Stimulated activated CD4-positive, alpha-beta T cell treated with anti-CD3 and anti-CD28 coated beads, TNF-alpha, amount 100 ng/mL, for 1 hour (primary cell): ENCODE data around the gene FYB2.

ENCODE experiments used
- DNase-seq, 3 donors: peaks; one replicate each; pipeline ENCODE4 v3.0.0-alpha.2; 2020; ENCODE audit warnings: low read depth in 3 of 3, low spot score in 1 of 3

The FYB2 gene, protein sequence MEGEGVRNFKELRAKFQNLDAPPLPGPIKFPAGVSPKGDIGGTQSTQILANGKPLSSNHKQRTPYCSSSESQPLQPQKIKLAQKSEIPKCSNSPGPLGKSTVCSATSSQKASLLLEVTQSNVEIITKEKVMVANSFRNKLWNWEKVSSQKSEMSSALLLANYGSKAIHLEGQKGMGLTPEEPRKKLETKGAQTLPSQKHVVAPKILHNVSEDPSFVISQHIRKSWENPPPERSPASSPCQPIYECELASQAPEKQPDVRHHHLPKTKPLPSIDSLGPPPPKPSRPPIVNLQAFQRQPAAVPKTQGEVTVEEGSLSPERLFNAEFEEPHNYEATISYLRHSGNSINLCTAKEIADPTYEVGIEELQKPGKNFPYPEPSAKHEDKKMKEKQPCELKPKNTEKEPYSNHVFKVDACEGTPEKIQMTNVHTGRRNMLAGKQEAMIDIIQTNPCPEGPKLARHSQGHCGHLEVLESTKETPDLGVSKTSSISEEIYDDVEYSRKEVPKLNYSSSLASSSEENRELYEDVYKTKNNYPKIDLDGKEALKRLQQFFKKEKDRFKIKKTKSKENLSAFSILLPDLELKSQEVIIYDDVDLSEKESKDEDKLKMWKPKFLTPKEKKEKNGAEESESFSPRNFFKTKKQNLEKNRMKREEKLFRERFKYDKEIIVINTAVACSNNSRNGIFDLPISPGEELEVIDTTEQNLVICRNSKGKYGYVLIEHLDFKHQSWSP

GRCh38 chr1:56819387-56819899, at the start of gene FYB2:
TSS of gene FYB2 (minus strand) at chr1:56819404. CDS start at chr1:56819290, 114 bp downstream.
- no peak for DNase-seq

DNA sequence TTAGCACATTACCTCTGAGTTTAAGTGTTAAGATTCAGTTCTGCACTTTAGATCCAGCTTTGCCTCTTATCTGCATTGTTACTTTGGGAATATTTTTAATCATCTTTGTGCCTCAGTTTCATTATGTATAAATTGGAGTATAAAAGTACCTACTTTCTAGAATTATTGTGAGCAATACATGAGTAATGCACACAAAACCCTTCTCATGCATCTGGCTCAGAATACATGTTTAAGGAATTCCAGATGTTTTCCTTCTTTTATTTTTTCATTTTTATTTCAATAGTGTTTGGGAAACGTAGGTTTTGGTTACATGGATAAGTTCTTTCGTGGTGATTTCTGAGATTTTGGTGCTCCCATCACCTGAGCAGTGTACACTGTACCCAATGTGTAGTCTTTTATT, 49.6 kb upstream of the FYB2 start:
- no peak for DNase-seq

DNA sequence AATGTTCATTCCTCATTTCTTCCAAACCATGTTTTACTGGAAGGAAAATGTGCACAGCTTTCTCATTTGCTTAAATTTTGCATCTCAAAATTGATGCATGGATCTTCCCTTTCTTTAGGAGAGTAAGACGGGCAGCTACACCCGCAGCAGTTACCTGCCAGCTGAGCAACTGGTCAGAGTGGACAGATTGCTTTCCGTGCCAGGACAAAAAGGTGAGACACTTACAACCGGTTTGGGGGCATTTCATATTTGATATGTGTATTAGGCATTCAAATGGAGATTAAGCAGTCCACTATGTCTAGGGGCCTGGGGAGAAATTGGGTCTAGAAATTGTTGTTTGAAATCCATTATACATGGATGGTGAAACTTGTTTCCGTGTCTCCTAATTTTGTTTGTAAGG, 48.3 kb upstream of the FYB2 start:
- no peak for DNase-seq

DNA sequence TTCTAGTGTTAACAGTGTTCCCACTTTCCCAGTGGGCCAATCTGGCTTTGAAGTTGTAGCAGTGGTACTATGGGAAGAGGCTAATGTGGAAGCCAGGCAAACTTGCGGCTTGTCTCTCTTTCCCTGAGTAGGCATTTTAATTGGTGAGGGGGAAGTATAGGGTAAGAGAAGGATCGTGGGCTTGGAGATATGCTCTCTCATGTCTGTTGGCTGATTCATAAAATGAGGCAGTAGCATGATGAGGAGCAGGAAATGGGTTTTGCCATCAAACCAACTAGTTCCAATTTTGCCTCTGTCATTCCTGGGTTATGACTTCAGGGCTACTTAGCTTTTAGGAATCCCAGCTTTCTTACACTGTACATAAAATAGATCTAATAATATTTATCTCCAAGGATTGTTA, 47.5 kb upstream of the FYB2 start:
- DNase-seq, result no peak

DNA sequence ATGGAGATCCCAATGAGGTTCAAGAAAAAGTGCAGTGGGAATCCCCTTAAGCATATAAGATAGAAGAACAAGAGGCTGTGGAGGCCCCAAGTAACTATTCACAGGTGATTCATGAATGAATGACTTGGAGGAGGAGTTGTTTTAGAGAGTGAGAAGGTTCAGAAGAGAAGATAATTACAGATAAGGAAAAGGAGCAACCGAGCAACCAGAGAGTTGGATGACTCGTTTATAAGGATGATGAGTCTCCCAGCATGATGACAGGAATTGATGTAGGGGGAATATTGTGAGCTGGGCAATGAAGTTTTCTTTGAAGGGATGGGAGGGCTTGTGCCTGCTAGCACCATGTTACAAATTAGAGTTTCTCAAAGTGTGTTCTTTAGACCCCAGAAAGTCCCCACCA, 45.2 kb upstream of the FYB2 start:
- no peak for DNase-seq

- no peak for DNase-seq
Measured at GRCh38 chr1:56863265-56863992, 44.2 kb upstream of the FYB2 start.

DNA sequence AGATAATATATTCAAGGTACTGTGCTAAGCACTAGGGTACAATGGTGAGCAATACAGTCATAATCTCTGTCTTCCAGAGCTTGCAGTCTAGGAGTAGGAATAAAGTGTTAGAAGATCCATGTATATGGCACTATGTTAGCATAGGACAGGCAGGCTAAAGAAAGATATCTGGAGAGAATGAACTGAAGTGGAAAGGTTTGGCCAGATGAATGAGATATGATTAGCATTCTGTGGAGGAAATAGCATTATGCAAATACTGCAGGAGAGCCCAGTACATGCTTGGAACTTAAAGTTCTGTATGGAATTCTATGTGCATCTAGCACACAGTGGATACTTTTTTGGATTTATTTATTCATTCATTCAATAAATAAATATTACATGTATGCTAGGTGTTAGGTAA, 40.1 kb upstream of the FYB2 start:
- DNase-seq, result no peak

DNA sequence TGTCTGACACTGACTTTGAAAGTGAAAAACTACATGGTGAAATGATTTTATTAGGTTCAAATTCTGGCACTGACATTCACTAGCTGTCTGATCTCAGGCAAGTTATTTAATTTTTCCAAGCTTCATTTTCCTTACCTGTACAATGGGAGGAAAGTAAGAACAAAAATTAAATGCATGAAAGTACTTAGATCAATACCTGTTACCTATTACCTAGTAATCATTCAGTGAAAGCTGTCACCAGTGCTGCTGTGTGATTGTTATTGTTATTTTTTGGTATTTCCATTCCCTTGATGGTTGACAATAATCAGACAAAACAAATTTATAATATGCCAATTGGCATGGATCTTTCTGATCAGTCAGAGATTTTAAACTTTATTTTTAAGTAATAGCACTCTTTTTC, 37.0 kb upstream of the FYB2 start:
- no peak for DNase-seq

DNA sequence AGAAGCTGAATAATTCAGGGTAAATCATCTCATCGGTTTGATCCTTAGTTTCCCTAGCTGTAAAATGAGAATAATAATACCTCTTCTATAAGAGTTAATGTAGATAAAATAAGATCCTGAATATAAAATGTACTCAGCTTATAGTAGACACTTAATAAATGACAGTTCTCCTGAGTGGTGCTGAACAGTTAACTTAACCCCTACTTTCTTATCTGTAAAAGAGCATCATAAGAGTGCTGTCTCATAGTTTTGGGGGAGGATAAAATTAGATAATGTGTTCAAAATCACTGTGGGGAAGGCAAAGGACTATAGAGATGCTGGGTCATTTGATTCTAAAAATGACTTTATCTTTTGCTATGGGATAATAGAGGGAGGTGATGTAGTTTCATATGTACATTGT, 36.0 kb upstream of the FYB2 start:
- no peak for DNase-seq

GRCh38 chr1:56854521-56855099, 35.4 kb upstream of the FYB2 start, which contains the start of gene C8A:
TSS of gene C8A (plus strand) at chr1:56854797. CDS start at chr1:56854902, 105 bp downstream.
- DNase-seq, result no peak

- DNase-seq, result no peak
Measured at GRCh38 chr1:56852476-56852875, 33.3 kb upstream of the FYB2 start.

GRCh38 chr1:56850922-56851321, 31.7 kb upstream of the FYB2 start:
- DNase-seq, result no peak

DNA sequence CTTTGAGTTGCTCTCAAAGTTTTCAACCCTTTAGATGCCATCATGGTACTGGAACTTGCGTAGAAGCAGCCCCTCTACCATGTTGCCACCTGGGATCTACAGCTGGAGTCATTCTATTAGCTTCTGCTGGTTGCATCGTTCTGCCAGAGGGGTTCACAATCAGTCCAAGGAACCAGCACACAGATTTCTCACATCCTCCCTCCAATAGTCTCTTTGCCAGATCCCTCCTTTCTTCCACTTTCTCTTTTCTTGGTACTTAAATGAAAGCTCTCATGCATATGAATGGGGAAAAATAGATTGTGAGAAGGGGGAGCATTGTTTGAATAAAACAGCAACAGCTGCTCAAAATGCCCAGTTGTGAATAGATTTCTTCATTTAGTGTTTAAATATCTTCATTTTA, 31.2 kb upstream of the FYB2 start:
- DNase-seq, result no peak

- no peak for DNase-seq
Measured at GRCh38 chr1:56849750-56850149, 30.5 kb upstream of the FYB2 start.

DNA sequence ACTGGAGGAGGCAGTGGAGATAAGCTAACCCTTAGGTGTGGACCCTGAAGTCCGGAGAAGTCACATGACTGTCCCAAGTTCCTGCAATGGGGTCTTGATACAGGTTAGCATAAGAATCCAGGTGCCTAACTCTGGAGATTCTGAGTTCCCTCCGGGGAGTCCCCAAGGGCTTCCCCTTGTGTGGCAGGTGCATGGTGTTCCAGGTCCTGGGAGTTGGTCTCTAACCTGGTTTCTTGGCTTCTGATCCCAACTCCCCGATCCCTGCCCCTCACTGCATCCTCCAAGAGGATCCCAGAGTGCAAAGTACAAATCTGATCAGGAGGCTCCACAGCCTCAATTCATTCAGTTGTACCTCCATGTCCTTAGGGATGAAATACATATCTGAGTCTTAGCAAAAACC, 26.1 kb upstream of the FYB2 start:
- DNase-seq, result no peak

GRCh38 chr1:56844545-56845136, 25.4 kb upstream of the FYB2 start:
- no peak for DNase-seq

DNA sequence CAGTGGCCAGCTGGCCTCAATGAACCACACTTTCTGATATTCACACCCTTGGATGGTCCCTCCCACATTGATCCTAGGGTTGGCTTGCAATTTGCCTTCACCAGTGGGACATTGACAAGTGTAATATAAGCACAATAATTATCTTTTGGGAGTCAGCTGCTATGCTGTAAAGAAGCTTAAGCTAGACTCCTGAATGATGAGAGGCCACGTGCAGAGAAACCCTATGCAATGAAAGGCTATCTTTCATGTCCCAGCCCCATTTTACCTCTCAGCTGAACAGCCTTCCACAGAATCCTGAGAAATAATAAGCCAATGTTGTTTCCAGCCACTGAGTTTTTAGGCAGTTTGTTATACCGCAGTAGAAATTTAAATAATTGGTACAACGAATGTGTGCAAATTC, 24.3 kb upstream of the FYB2 start:
- no peak for DNase-seq

- DNase-seq, result no peak
Measured at GRCh38 chr1:56838759-56839158, 19.6 kb upstream of the FYB2 start.

DNA sequence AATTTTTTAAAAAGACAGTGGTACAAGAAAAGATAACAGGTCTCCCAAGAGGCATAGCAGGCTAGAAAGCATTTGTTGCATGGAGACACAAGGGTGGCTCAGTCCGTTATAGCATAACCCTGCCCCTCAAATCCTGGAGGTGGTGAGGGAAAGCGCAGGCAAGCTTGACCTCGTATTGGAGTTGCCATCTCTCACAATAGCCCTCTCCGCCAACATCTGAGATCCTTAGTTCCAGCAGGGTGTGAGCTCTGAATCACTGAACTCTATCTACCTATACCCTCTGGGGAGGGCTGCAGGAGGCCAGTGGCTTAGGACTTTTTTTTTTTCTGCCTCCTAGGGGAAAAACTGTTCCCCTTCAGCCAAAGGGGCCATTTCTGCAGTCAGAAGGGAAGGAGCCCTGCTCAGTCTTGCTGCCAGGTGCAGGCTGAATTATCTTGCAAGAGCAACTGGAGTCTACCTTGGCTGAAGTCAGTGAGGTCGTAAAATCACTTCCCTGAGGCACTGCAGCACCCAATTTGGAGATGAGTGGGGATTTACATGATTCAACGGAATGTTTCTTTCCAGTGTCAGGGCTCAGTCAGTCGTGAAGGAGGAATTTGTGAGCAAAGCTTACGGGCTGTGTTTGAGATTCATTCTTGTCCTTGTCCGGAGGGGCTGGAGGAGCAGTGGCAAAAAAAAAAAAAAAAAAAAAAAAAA, 18.2 kb upstream of the FYB2 start:
- DNase-seq, result no peak

GRCh38 chr1:56836359-56836758, 17.2 kb upstream of the FYB2 start:
- no peak for DNase-seq
